GF-D8 (cell line): Measurements from ENCODE around the gene CBLN1.

ENCODE experiments used
- DNase-seq: peaks from one replicate; lab custom pipeline; 2025; lab: John Stamatoyannopoulos, UW

Gene CBLN1

GRCh38 chr16:49281480-49281842 is at the start of gene CBLN1:
CBLN1 (minus strand) TSS chr16:49281838; CDS start chr16:49281465, 373 bp downstream.
- DNase-seq: no peak

GRCh38 chr16:49330562-49331201 is 49.0 kb upstream of the CBLN1 start:
- DNase-seq: peak; percentile 33

GRCh38 chr16:49328325-49328724 is 46.7 kb upstream of the CBLN1 start:
- DNase-seq: no peak

GRCh38 chr16:49327466-49327865 is 45.8 kb upstream of the CBLN1 start:
- DNase-seq: no peak

GRCh38 chr16:49324703-49325102 is 43.1 kb upstream of the CBLN1 start:
- DNase-seq: no peak

- DNase-seq: no peak
Measured at GRCh38 chr16:49315602-49316001, 34.0 kb upstream of the CBLN1 start.

GRCh38 chr16:49312389-49312985 is 30.8 kb upstream of the CBLN1 start:
- DNase-seq: no peak

GRCh38 chr16:49311823-49312222 is 30.2 kb upstream of the CBLN1 start:
- no peak for DNase-seq

- no peak for DNase-seq
Measured at GRCh38 chr16:49307176-49307575, 25.5 kb upstream of the CBLN1 start.

GRCh38 chr16:49305406-49305805 is 23.8 kb upstream of the CBLN1 start:
- no peak for DNase-seq

GRCh38 chr16:49292413-49292812 is 10.8 kb upstream of the CBLN1 start:
- DNase-seq: no peak

GRCh38 chr16:49287572-49287971 is 5.9 kb upstream of the CBLN1 start:
- DNase-seq: no peak

- no peak for DNase-seq
Measured at GRCh38 chr16:49284962-49285361, 3.3 kb upstream of the CBLN1 start.

- DNase-seq: no peak
Measured at GRCh38 chr16:49283376-49284049, 1.9 kb upstream of the CBLN1 start.

- no peak for DNase-seq
Measured at GRCh38 chr16:49282690-49283375, 1.2 kb upstream of the CBLN1 start.

- DNase-seq: peak; percentile 11
Measured at GRCh38 chr16:49281843-49282642, 405 bp upstream of the CBLN1 start.

GRCh38 chr16:49280841-49281371 is 732 bp downstream of the CBLN1 start:
- DNase-seq: no peak

- DNase-seq: no peak
Measured at GRCh38 chr16:49280105-49280741, 1.4 kb downstream of the CBLN1 start.

GRCh38 chr16:49278944-49279725 is 2.5 kb downstream of the CBLN1 start:
- DNase-seq: no peak

GRCh38 chr16:49278567-49278827 is 3.1 kb downstream of the CBLN1 start:
- DNase-seq: no peak
